IMR-90 (cell line): ENCODE data around the gene CIDEC. TPM values are rescaled to one million over a fixed set of nuclear protein-coding genes. Genes with fewer than 3 reads are reported as not detected.

ENCODE experiments used
- ATAC-seq: fragments of 200-7000 bp; cut with Tn5 transposase; 2 replicates; pipeline ENCODE4 v1.9.1; 2020; ENCODE audit warnings: low read depth, mild to moderate bottlenecking, moderate library complexity
- BruUV-seq: library from RNA; stranded (reverse); fragments of 400-500 nt; replicated peaks from 2 replicates; lab custom pipeline; 2021; lab: Mats Ljungman, UMichigan
- CTCF ChIA-PET: fragments of 300-600 bp; formaldehyde crosslinking; extraction: SDS; loops from one replicate; lab custom pipeline; 2021; ENCODE audit warnings: antibody characterized with exemption; lab: Yijun Ruan, JAX
- POLR2A ChIA-PET: fragments of 300-600 bp; sonication (Branson Sonifier 250); formaldehyde crosslinking; loops from one replicate; lab custom pipeline; 2022; ENCODE audit warnings: antibody characterized with exemption; ENCODE audit not compliant: unreplicated experiment; lab: Charles Lee
- DNase-seq: peaks from one replicate; pipeline ENCODE4 v3.0.0; 2013
- H2AFZ ChIP-seq: replicated peaks from 2 replicates; pipeline ENCODE3; 2013; ENCODE audit warnings: low read length, mild to moderate bottlenecking; ENCODE audit not compliant: poor library complexity
- H2AK5ac ChIP-seq: 2 replicates; pipeline ENCODE4 v1.6.1; 2013; ENCODE audit warnings: low read depth, low read length, inconsistent platforms
- H2AK9ac ChIP-seq: replicated peaks from 2 replicates; pipeline ENCODE3; 2013; ENCODE audit warnings: mild to moderate bottlenecking, low read depth, low read length, moderate library complexity; ENCODE audit not compliant: poor library complexity
- H2BK120ac ChIP-seq: 2 replicates; pipeline ENCODE4 v1.6.1; 2013; ENCODE audit warnings: low read depth, low read length, inconsistent platforms
- H2BK15ac ChIP-seq: 3 replicates; pipeline ENCODE4 v1.6.1; 2013; ENCODE audit warnings: low read depth, low read length, inconsistent platforms
- H2BK20ac ChIP-seq: 2 replicates; pipeline ENCODE4 v1.6.1; 2013; ENCODE audit warnings: low read depth, mild to moderate bottlenecking, inconsistent platforms, low read length, moderate library complexity
- H2BK5ac ChIP-seq: 2 replicates; pipeline ENCODE4 v1.6.1; 2013; ENCODE audit warnings: mild to moderate bottlenecking, low read depth, low read length, inconsistent platforms; ENCODE audit not compliant: poor library complexity, severe bottlenecking
- H3K14ac ChIP-seq: replicated peaks from 2 replicates; pipeline ENCODE4 v1.6.1; 2013; ENCODE audit warnings: low read depth, low read length, inconsistent platforms
- H3K18ac ChIP-seq: 2 replicates; pipeline ENCODE4 v1.6.1; 2013; ENCODE audit warnings: low read depth, low read length, control low read depth
- H3K23ac ChIP-seq: 2 replicates; pipeline ENCODE4 v1.6.1; 2013; ENCODE audit warnings: low read depth, low read length, inconsistent platforms
- H3K27ac ChIP-seq: 2 replicates; pipeline ENCODE4 v1.5.1; 2013; ENCODE audit warnings: mild to moderate bottlenecking, control low read depth, low read length; ENCODE audit not compliant: insufficient read depth
- H3K27me3 ChIP-seq: 2 replicates; pipeline ENCODE4 v1.6.1; 2013; ENCODE audit warnings: low read length; ENCODE audit not compliant: control insufficient read depth, insufficient read depth
- H3K36me3 ChIP-seq: 2 replicates; pipeline ENCODE4 v1.6.1; 2013; ENCODE audit warnings: low read length, mixed read lengths; ENCODE audit not compliant: control insufficient read depth, insufficient read depth
- H3K4ac ChIP-seq: 2 replicates; pipeline ENCODE4 v1.6.1; 2013; ENCODE audit warnings: low read depth, low read length, inconsistent platforms
- H3K4me1 ChIP-seq: 2 replicates; pipeline ENCODE4 v1.6.1; 2013; ENCODE audit warnings: low read length, mixed read lengths; ENCODE audit not compliant: control insufficient read depth, insufficient read depth
- H3K4me2 ChIP-seq: 2 replicates; pipeline ENCODE4 v1.6.1; 2013; ENCODE audit warnings: low read depth, mild to moderate bottlenecking, control low read depth, low read length, moderate library complexity
- H3K4me3 ChIP-seq: 2 replicates; pipeline ENCODE4 v1.5.1; 2013; ENCODE audit warnings: low read depth, mild to moderate bottlenecking, control low read depth, low read length, moderate library complexity; ENCODE audit not compliant: insufficient read depth
- H3K56ac ChIP-seq: 2 replicates; pipeline ENCODE4 v1.6.1; 2013; ENCODE audit warnings: low read length, inconsistent platforms; ENCODE audit not compliant: insufficient read depth; ENCODE audit errors: extremely low read depth
- H3K79me1 ChIP-seq, 2 experiments: 2 replicates each; pipeline ENCODE4 v1.6.1; 2013; ENCODE audit warnings: low read length in 2 of 2, inconsistent platforms in 1 of 2, low read depth in 1 of 2
- H3K9ac ChIP-seq: 2 replicates; pipeline ENCODE4 v1.6.1; 2013; ENCODE audit warnings: low read depth, low read length, control low read depth
- H3K9me1 ChIP-seq: 2 replicates; pipeline ENCODE4 v1.6.1; 2013; ENCODE audit warnings: low read length, inconsistent platforms; ENCODE audit not compliant: insufficient read depth
- H3K9me3 ChIP-seq: 2 replicates; pipeline ENCODE4 v1.6.1; 2013; ENCODE audit warnings: low read length; ENCODE audit not compliant: control insufficient read depth, insufficient read depth
- H4K20me1 ChIP-seq: 2 replicates; pipeline ENCODE4 v1.6.1; 2013; ENCODE audit warnings: low read length, inconsistent platforms; ENCODE audit not compliant: insufficient read depth
- H4K5ac ChIP-seq: 2 replicates; pipeline ENCODE4 v1.6.1; 2013; ENCODE audit warnings: mild to moderate bottlenecking, low read depth, low read length, control low read depth
- H4K8ac ChIP-seq, 2 experiments: 2 replicates each; pipeline ENCODE4 v1.6.1; 2013; ENCODE audit warnings: low read depth in 2 of 2, low read length in 2 of 2, control low read depth in 1 of 2, inconsistent platforms in 1 of 2
- H4K91ac ChIP-seq: 2 replicates; pipeline ENCODE4 v1.6.1; 2013; ENCODE audit warnings: low read depth, low read length, inconsistent platforms; ENCODE audit not compliant: insufficient read depth
- CEBPB ChIP-seq: IDR thresholded peaks from 2 replicates; pipeline ENCODE4 v1.6.1; 2012; ENCODE audit warnings: low read depth, low read length, improper control_type of control experiment
- CHD1 ChIP-seq: IDR thresholded peaks from 2 replicates; pipeline ENCODE4 v1.6.1; 2012; ENCODE audit warnings: low read depth, low read length, improper control_type of control experiment
- ELK1 ChIP-seq: fragments of 150-350 bp; IDR thresholded peaks from 2 replicates; pipeline ENCODE4 v1.6.1; 2016; ENCODE audit warnings: low read depth, mild to moderate bottlenecking, low read length, moderate library complexity, borderline replicate concordance
- FOS ChIP-seq: fragments of 150-350 bp; IDR thresholded peaks from 2 replicates; pipeline ENCODE4 v1.6.1; 2016; ENCODE audit warnings: low read depth, low read length
- MAFK ChIP-seq: IDR thresholded peaks from 2 replicates; pipeline ENCODE4 v1.6.1; 2012; ENCODE audit warnings: low read depth, low read length, improper control_type of control experiment
- MAZ ChIP-seq: IDR thresholded peaks from 2 replicates; pipeline ENCODE4 v1.6.1; 2012; ENCODE audit warnings: low read depth, mild to moderate bottlenecking, low read length, improper control_type of control experiment, moderate library complexity, borderline replicate concordance
- MXI1 ChIP-seq: IDR thresholded peaks from 2 replicates; pipeline ENCODE4 v1.6.1; 2012; ENCODE audit warnings: low read depth, mild to moderate bottlenecking, low read length, moderate library complexity, borderline replicate concordance
- NFE2L2 ChIP-seq: fragments of 150-350 bp; IDR thresholded peaks from 2 replicates; pipeline ENCODE4 v1.6.1; 2016; ENCODE audit warnings: low read depth, mild to moderate bottlenecking, low read length
- POLR2A ChIP-seq: IDR thresholded peaks from 2 replicates; pipeline ENCODE4 v1.6.1; 2012; ENCODE audit warnings: mild to moderate bottlenecking, low read depth, low read length
- RAD21 ChIP-seq: IDR thresholded peaks from 2 replicates; pipeline ENCODE4 v1.6.1; 2012; ENCODE audit warnings: low read length, improper control_type of control experiment
- RCOR1 ChIP-seq: IDR thresholded peaks from 2 replicates; pipeline ENCODE4 v1.6.1; 2012; ENCODE audit warnings: mild to moderate bottlenecking, low read length, improper control_type of control experiment; ENCODE audit not compliant: insufficient replicate concordance
- SMC3 ChIP-seq: fragments of 150-350 bp; IDR thresholded peaks from 2 replicates; pipeline ENCODE4 v1.6.1; 2016; ENCODE audit warnings: low read depth, mild to moderate bottlenecking, antibody characterized with exemption, low read length, moderate library complexity
- USF2 ChIP-seq: fragments of 150-350 bp; IDR thresholded peaks from 2 replicates; pipeline ENCODE4 v1.6.1; 2017; ENCODE audit warnings: mild to moderate bottlenecking, antibody characterized with exemption, low read length, low read depth
- WGBS, 2 experiments: methylation state at CpG; one replicate each; pipeline versions ENCODE4 v1.1.5 to v1.1.7; 2013; ENCODE audit warnings: missing lambda C conversion rate in 2 of 2; ENCODE audit not compliant: insufficient read length in 1 of 2; ENCODE audit errors: extremely low coverage in 2 of 2; 5-methylcytosine and 5-hydroxymethylcytosine counted together
- dilution Hi-C: fragments of 300-500 bp; cut with HindIII; formaldehyde crosslinking; loops from one replicate; pipeline ENCODE4 v1.14.3; 2018; ENCODE audit warnings: low sequenced_read_pairs; ENCODE audit not compliant: unreplicated experiment
- in situ Hi-C: fragments of 300-500 bp; cut with MboI; formaldehyde crosslinking; loops from 3 replicates; pipeline ENCODE4 v1.14.3; 2019; ENCODE audit warnings: low sequenced_read_pairs, inconsistent platforms, mixed read lengths
- intact Hi-C: fragments of 100-400 bp; cut with micrococcal nuclease; formaldehyde crosslinking; loops from 2 replicates; pipeline ENCODE4 v1.10.0; 2022
- polyA plus RNA-seq, 3 experiments: library from polyadenylated mRNA; depleted of rRNA; stranded (reverse); fragments of >200 nt; gene quantifications; 2 replicates each; pipeline ENCODE4 v1.2.3, GENCODE V29; 2012; ENCODE audit warnings: low replicate concordance in 1 of 3
- total RNA-seq: library from RNA; depleted of rRNA; stranded (reverse); fragments of >200 nt; gene quantifications from 2 replicates; pipeline ENCODE4 v1.2.3, GENCODE V29; 2012

Gene CIDEC
- total and polyA plus RNA-seq, 2 of the 4 experiments (the other 2 are of a cell fraction), result 0.09 TPM; not detected in 1

GRCh38 chr3:9834520-9835380 lies 45.3 kb downstream of the CIDEC start (continued):
- no peak for TF ChIP-seq RCOR1

- no peak overlapping the region for H3K4me3 ChIP-seq
- no peaks in the 10 kb centered on the region for H3K9me3 ChIP-seq
- no peak overlapping the region for H3K56ac ChIP-seq
- no peak overlapping the region for H4K91ac ChIP-seq
- BruUV-seq, result no TSS peak
- no peaks in the 10 kb centered on the region for H3K9me1 ChIP-seq
- H2AFZ ChIP-seq, result no peak overlapping the region
- H3K4ac ChIP-seq, result no peak overlapping the region
- H3K4me1 ChIP-seq, result no peaks in the 10 kb centered on the region
- H3K27me3 ChIP-seq, result no peaks in the 10 kb centered on the region
- intact Hi-C loops, result no loop called here
- H3K14ac ChIP-seq, result no peak overlapping the region
- ChIA-PET CTCF (no interaction called here), POLR2A (no interaction called here)
- no peak overlapping the region for H3K4me2 ChIP-seq
- no peak overlapping the region for H2BK20ac ChIP-seq
- H3K18ac ChIP-seq, result no peak overlapping the region
- dilution Hi-C loops, result no loop called here
- H4K8ac ChIP-seq, result no peak overlapping the region
- WGBS, 2 experiments, result 96% methylated on average over 7 of the region's 9 CpGs; no CpG with 5 or more reads in 1 of the 2 experiments
- H2AK9ac ChIP-seq, result no peak overlapping the region
- in situ Hi-C loops, result no loop called here
- H4K5ac ChIP-seq, result no peak overlapping the region
- no peak overlapping the region for H2BK120ac ChIP-seq
- no peak overlapping the region for H3K23ac ChIP-seq
- H4K20me1 ChIP-seq, result no peaks in the 10 kb centered on the region
- H3K79me1 ChIP-seq, result no peaks in the 10 kb centered on the region; a peak in 1 of 4 replicates
- DNase-seq (no peak), ATAC-seq (no peak)
- H2AK5ac ChIP-seq, result no peak overlapping the region
- H2BK15ac ChIP-seq, result no peak overlapping the region
- H3K9ac ChIP-seq, result no peak overlapping the region
- peaks cover 51% of the 10 kb centered on the region for H3K36me3 ChIP-seq
- H2BK5ac ChIP-seq, result no peak overlapping the region
- H3K27ac ChIP-seq, result no peak overlapping the region
- no peak for TF ChIP-seq POLR2A
- no peak for TF ChIP-seq SMC3
- no peak for TF ChIP-seq MAFK
- no peak for TF ChIP-seq MAZ
- TF ChIP-seq NFE2L2, result no peak
- TF ChIP-seq RAD21, result no peak
- TF ChIP-seq USF2, result no peak
- no peak for TF ChIP-seq CEBPB
- TF ChIP-seq CHD1, result no peak
- TF ChIP-seq ELK1, result no peak
- TF ChIP-seq FOS, result no peak
- no peak for TF ChIP-seq MXI1
Observed at GRCh38 chr3:9833078-9833477, 47.0 kb downstream of the CIDEC start.
